Myocyte (in vitro differentiated cells): Measurements from ENCODE around the gene UBXN1. TPM values are rescaled to one million over a fixed set of nuclear protein-coding genes. Genes with fewer than 3 reads are reported as not detected.
A peak's percentile ranks its signal among the peaks of the same experiment; 100 is the strongest.

Source experiments
- DNase-seq: peaks from one replicate; pipeline ENCODE4 v3.0.0-alpha.2; 2012; ENCODE audit warnings: low read depth
- polyA plus RNA-seq: library from polyadenylated mRNA; unstranded; fragments of >200 nt; gene quantifications from one replicate; pipeline ENCODE4 v1.2.1, GENCODE V29; 2012; ENCODE audit warnings: missing spikeins
- total RNA-seq: library from RNA; depleted of rRNA; stranded (reverse); fragments of >200 nt; gene quantifications from 2 replicates; pipeline ENCODE4 v1.2.3, GENCODE V29; 2014

UBXN1 gene
- 123 and 133 TPM in 2 replicates for total RNA-seq
- polyA plus RNA-seq: 116 TPM

GRCh38 chr11:62678770-62679696 lies at the start of gene UBXN1:
UBXN1 (minus strand) TSS chr11:62679073; CDS start chr11:62678923, 150 bp downstream.
- DNase-seq: peak; percentile 92

- peak; percentile 88 for DNase-seq
Measured at GRCh38 chr11:62728171-62728988, 49.5 kb upstream of the UBXN1 start, which contains the start of gene TTC9C. TTC9C (plus strand) TSS chr11:62728486; CDS start chr11:62728849, 363 bp downstream.

GRCh38 chr11:62727872-62728170 lies 48.9 kb upstream of the UBXN1 start:
- peak; percentile 99 for DNase-seq

GRCh38 chr11:62727165-62727871 lies 48.4 kb upstream of the UBXN1 start, which contains the start of gene HNRNPUL2:
HNRNPUL2 (minus strand) TSS chr11:62727457; CDS start chr11:62727156, 301 bp downstream.
- DNase-seq: peak; percentile 99

- no peak for DNase-seq
Measured at GRCh38 chr11:62726915-62727164, 48.0 kb upstream of the UBXN1 start.

GRCh38 chr11:62726156-62726914 lies 47.5 kb upstream of the UBXN1 start:
- peak; percentile 2 for DNase-seq

GRCh38 chr11:62725646-62726045 lies 46.8 kb upstream of the UBXN1 start:
- peak; percentile 2 for DNase-seq

GRCh38 chr11:62724171-62724570 lies 45.3 kb upstream of the UBXN1 start:
- no peak for DNase-seq

- DNase-seq: no peak
Measured at GRCh38 chr11:62721994-62722393, 43.1 kb upstream of the UBXN1 start.

GRCh38 chr11:62719302-62719978 lies 40.6 kb upstream of the UBXN1 start:
- DNase-seq: no peak

GRCh38 chr11:62716816-62717215 lies 37.9 kb upstream of the UBXN1 start:
- no peak for DNase-seq

GRCh38 chr11:62716206-62716605 lies 37.3 kb upstream of the UBXN1 start:
- DNase-seq: no peak

GRCh38 chr11:62715150-62716130 lies 36.6 kb upstream of the UBXN1 start:
- no peak for DNase-seq

GRCh38 chr11:62713343-62713742 lies 34.5 kb upstream of the UBXN1 start:
- peak; percentile 31 for DNase-seq

- DNase-seq: no peak
Measured at GRCh38 chr11:62712861-62713260, 34.0 kb upstream of the UBXN1 start.

- DNase-seq: no peak
Measured at GRCh38 chr11:62712276-62712812, 33.5 kb upstream of the UBXN1 start.

GRCh38 chr11:62710001-62710345 lies 31.1 kb upstream of the UBXN1 start:
- no peak for DNase-seq

GRCh38 chr11:62709247-62710000 lies 30.6 kb upstream of the UBXN1 start:
- peak; percentile 98 for DNase-seq
